Tibial nerve (tissue), 4 donors: ENCODE measurements around the gene PEX14. TPM values are rescaled to one million over a fixed set of nuclear protein-coding genes. Genes with fewer than 3 reads are reported as not detected.

Source experiments
- DNase-seq, 2 donors: peaks; one replicate each; pipeline ENCODE4 v3.0.0-alpha.2; 2019; ENCODE audit warnings: low spot score in 2 of 2
- H3K27ac ChIP-seq, 4 donors: fragments of 200-600 bp; sonication (generic) in 3 of 4; one replicate each; pipeline ENCODE4 v1.5.1; 2017 to 2019; ENCODE audit warnings: mild to moderate bottlenecking in 1 of 4
- H3K27me3 ChIP-seq, 2 donors: fragments of 200-600 bp; sonication (generic) in 1 of 2; one replicate each; pipeline versions ENCODE4 v1.5.1 to v1.6.0; 2017 to 2019
- H3K36me3 ChIP-seq, 3 donors: fragments of 200-600 bp; sonication (generic); one replicate each; pipeline ENCODE4 v1.5.1; 2018 to 2019
- H3K4me1 ChIP-seq, 4 donors: fragments of 200-600 bp; sonication (generic) in 3 of 4; one replicate each; pipeline ENCODE4 v1.5.1; 2017 to 2019
- H3K4me3 ChIP-seq, 4 donors: fragments of 200-600 bp; sonication (generic) in 3 of 4; one replicate each; pipeline ENCODE4 v1.5.1; 2017 to 2019; ENCODE audit warnings: mild to moderate bottlenecking in 1 of 4, moderate library complexity in 1 of 4
- H3K9me3 ChIP-seq, 4 donors: fragments of 200-600 bp; sonication (generic) in 3 of 4; one replicate each; pipeline ENCODE4 v1.5.1; 2017 to 2019
- CTCF ChIP-seq, 5 experiments: fragments of 200-600 bp in 3 of 5; fragments of 450-650 bp in 2 of 5; sonication (generic) in 3 of 5; IDR thresholded peaks; one replicate each; pipeline ENCODE4 v1.5.1; 2016 to 2019; ENCODE audit warnings: antibody characterized with exemption in 5 of 5, mild to moderate bottlenecking in 3 of 5, moderate library complexity in 2 of 5
- EP300 ChIP-seq, 2 donors: sonication (generic); formaldehyde crosslinking; IDR thresholded peaks; one replicate each; pipeline ENCODE4 v1.6.1; 2017; ENCODE audit warnings: antibody characterized with exemption in 2 of 2, mild to moderate bottlenecking in 1 of 2
- POLR2A ChIP-seq, 2 donors: fragments of 450-650 bp; IDR thresholded peaks; one replicate each; pipeline ENCODE4 v1.6.1; 2017; ENCODE audit warnings: antibody characterized with exemption in 2 of 2, mild to moderate bottlenecking in 2 of 2, moderate library complexity in 2 of 2
- WGBS, 2 donors: methylation state at CpG; one replicate each; pipeline ENCODE4 v1.1.5; 2018; 5-methylcytosine and 5-hydroxymethylcytosine counted together
- total RNA-seq, 4 donors: library from RNA; depleted of rRNA; stranded (reverse); fragments of >200 nt; gene quantifications; one replicate each; pipeline ENCODE4 v1.1.0, GENCODE V29; 2016

The PEX14 gene
- total RNA-seq, 4 donors from 2014 or later = 14.4 to 21.8 (median 18.2) TPM

- Histone ChIP-seq H3K27ac (no peak overlapping the region), H3K4me3 (no peak overlapping the region), H3K27me3 (no peaks in the 10 kb centered on the region), H3K4me1 (peaks cover 0 to 19% (median 2%) of the 10 kb centered on the region in 4 donors), H3K9me3 (no peaks in the 10 kb centered on the region), H3K36me3 (no peaks in the 10 kb centered on the region)
- DNase-seq = no peak
- TF ChIP-seq POLR2A (IDR thresholded peaks at IDR 0.05) (no peak), EP300 (IDR thresholded peaks at IDR 0.05) (no peak), CTCF (IDR thresholded peaks at IDR 0.05) (no peak)
- WGBS, 2 donors = 91 to 93% methylated on average over 12 of the region's 12 CpGs
Observed at GRCh38 chr1:10529091-10529490, 54.3 kb downstream of the PEX14 start.

GRCh38 chr1:10529765-10530164, 55.0 kb downstream of the PEX14 start:
- Histone ChIP-seq H3K4me1 (peaks cover 0 to 19% (median 2%) of the 10 kb centered on the region in 4 donors), H3K9me3 (no peaks in the 10 kb centered on the region), H3K4me3 (no peak overlapping the region), H3K27ac (no peak overlapping the region), H3K27me3 (no peaks in the 10 kb centered on the region), H3K36me3 (no peaks in the 10 kb centered on the region)
- no peak for TF ChIP-seq CTCF (IDR thresholded peaks at IDR 0.05)
- no peak for TF ChIP-seq EP300 (IDR thresholded peaks at IDR 0.05)
- no peak for TF ChIP-seq POLR2A (IDR thresholded peaks at IDR 0.05)
- DNase-seq = no peak
- WGBS, 2 donors = 46 to 47% methylated on average over 3 of the region's 3 CpGs

- Histone ChIP-seq H3K9me3 (no peaks in the 10 kb centered on the region), H3K27ac (no peak overlapping the region), H3K27me3 (no peaks in the 10 kb centered on the region), H3K36me3 (no peaks in the 10 kb centered on the region), H3K4me1 (peaks cover 0 to 19% (median 2%) of the 10 kb centered on the region in 4 donors), H3K4me3 (no peak overlapping the region)
- WGBS, 2 donors = 52 to 54% methylated on average over 20 of the region's 20 CpGs
- peak in 1 of 2 donors; percentile 17 for DNase-seq
- TF ChIP-seq EP300 (IDR thresholded peaks at IDR 0.05) (no peak), POLR2A (IDR thresholded peaks at IDR 0.05) (no peak), CTCF (IDR thresholded peaks at IDR 0.05) (peak; percentile 31 to 67 (median 45))
Observed at GRCh38 chr1:10530281-10530740, 55.6 kb downstream of the PEX14 start.

- Histone ChIP-seq H3K36me3 (peaks cover 0 to 4% (median 0%) of the 10 kb centered on the region in 3 donors), H3K27me3 (no peaks in the 10 kb centered on the region), H3K4me3 (no peak overlapping the region), H3K9me3 (no peaks in the 10 kb centered on the region), H3K4me1 (peaks cover 0 to 19% (median 2%) of the 10 kb centered on the region in 4 donors), H3K27ac (no peak overlapping the region)
- no peak for DNase-seq
- WGBS, 2 donors = 86 to 88% methylated on average over 17 of the region's 17 CpGs
- no peak for TF ChIP-seq EP300 (IDR thresholded peaks at IDR 0.05)
- no peak for TF ChIP-seq CTCF (IDR thresholded peaks at IDR 0.05)
- TF ChIP-seq POLR2A (IDR thresholded peaks at IDR 0.05) = no peak
Observed at GRCh38 chr1:10530756-10531495, 56.2 kb downstream of the PEX14 start.

GRCh38 chr1:10532362-10532761, 57.6 kb downstream of the PEX14 start:
- WGBS, 2 donors = 62 to 74% methylated on average over 8 of the region's 8 CpGs
- no peaks in the 10 kb centered on the region for H3K27me3 ChIP-seq
- no peaks in the 10 kb centered on the region for H3K9me3 ChIP-seq
- peaks cover 0 to 19% (median 2%) of the 10 kb centered on the region in 4 donors for H3K4me1 ChIP-seq
- DNase-seq = no peak
- peaks cover 0 to 16% (median 0%) of the 10 kb centered on the region in 3 donors for H3K36me3 ChIP-seq
- TF ChIP-seq CTCF (IDR thresholded peaks at IDR 0.05) = no peak
- TF ChIP-seq POLR2A (IDR thresholded peaks at IDR 0.05) = no peak
- TF ChIP-seq EP300 (IDR thresholded peaks at IDR 0.05) = no peak
- H3K27ac ChIP-seq = no peak overlapping the region
- no peak overlapping the region for H3K4me3 ChIP-seq
